Activated gamma-delta T cell treated with Interleukin-2 at 50 U/mL for 16 hours (primary cell): ENCODE data around the gene ICA1.
"Not testable (repeated sequence)": the region's sequence is repeated elsewhere in the genome, so short reads cannot be mapped to it uniquely, and the experiment has no call there.

Source experiments
- DNase-seq: peaks from one replicate; pipeline ENCODE4 v3.0.0-alpha.2; 2020

Gene ICA1

GRCh38 chr7:8260871-8261694 lies 884 bp downstream of the ICA1 start:
- no peak for DNase-seq

GRCh38 chr7:8259586-8260222 lies 2.3 kb downstream of the ICA1 start:
- no peak for DNase-seq

GRCh38 chr7:8258734-8259133 lies 3.2 kb downstream of the ICA1 start:
- DNase-seq, result no peak

- DNase-seq, result no peak
Observed at GRCh38 chr7:8258166-8258565, 3.8 kb downstream of the ICA1 start.

GRCh38 chr7:8255680-8256655 lies 6.0 kb downstream of the ICA1 start:
- no peak for DNase-seq

- no peak for DNase-seq
Observed at GRCh38 chr7:8254667-8255066, 7.3 kb downstream of the ICA1 start.

- DNase-seq, result no peak
Observed at GRCh38 chr7:8254215-8254614, 7.8 kb downstream of the ICA1 start.

- DNase-seq, result no peak
Observed at GRCh38 chr7:8251195-8251594, 10.8 kb downstream of the ICA1 start.

- DNase-seq, result no peak
Observed at GRCh38 chr7:8250547-8250946, 11.4 kb downstream of the ICA1 start.

- no peak for DNase-seq
Observed at GRCh38 chr7:8249121-8249520, 12.8 kb downstream of the ICA1 start.

GRCh38 chr7:8246020-8246419 lies 15.9 kb downstream of the ICA1 start:
- DNase-seq, result no peak

GRCh38 chr7:8245032-8245431 lies 16.9 kb downstream of the ICA1 start:
- DNase-seq, result not testable (repeated sequence)

GRCh38 chr7:8243059-8243458 lies 18.9 kb downstream of the ICA1 start:
- not testable (repeated sequence) for DNase-seq

GRCh38 chr7:8239702-8240362 lies 22.1 kb downstream of the ICA1 start:
- not testable (repeated sequence) for DNase-seq

- no peak for DNase-seq
Observed at GRCh38 chr7:8236780-8237407, 25.1 kb downstream of the ICA1 start.

GRCh38 chr7:8232999-8233847 lies 28.7 kb downstream of the ICA1 start:
- no peak for DNase-seq

- DNase-seq, result no peak
Observed at GRCh38 chr7:8229927-8230326, 32.0 kb downstream of the ICA1 start.

- no peak for DNase-seq
Observed at GRCh38 chr7:8228766-8229674, 32.9 kb downstream of the ICA1 start.

- DNase-seq, result no peak
Observed at GRCh38 chr7:8228068-8228467, 33.9 kb downstream of the ICA1 start.

- no peak for DNase-seq
Observed at GRCh38 chr7:8227261-8227660, 34.7 kb downstream of the ICA1 start.
